HG03342 (cell line): ENCODE data around the gene IFNGR1.
"Not testable (repeated sequence)": the region's sequence is repeated elsewhere in the genome, so short reads cannot be mapped to it uniquely, and the experiment has no call there.

ENCODE experiments used
- ATAC-seq: cut with Tn5 transposase; IDR thresholded peaks from one replicate; pipeline ENCODE4 v1.9.1; 2021; ENCODE audit warnings: mild to moderate bottlenecking, moderate library complexity; ENCODE audit not compliant: unreplicated experiment

Gene IFNGR1

DNA sequence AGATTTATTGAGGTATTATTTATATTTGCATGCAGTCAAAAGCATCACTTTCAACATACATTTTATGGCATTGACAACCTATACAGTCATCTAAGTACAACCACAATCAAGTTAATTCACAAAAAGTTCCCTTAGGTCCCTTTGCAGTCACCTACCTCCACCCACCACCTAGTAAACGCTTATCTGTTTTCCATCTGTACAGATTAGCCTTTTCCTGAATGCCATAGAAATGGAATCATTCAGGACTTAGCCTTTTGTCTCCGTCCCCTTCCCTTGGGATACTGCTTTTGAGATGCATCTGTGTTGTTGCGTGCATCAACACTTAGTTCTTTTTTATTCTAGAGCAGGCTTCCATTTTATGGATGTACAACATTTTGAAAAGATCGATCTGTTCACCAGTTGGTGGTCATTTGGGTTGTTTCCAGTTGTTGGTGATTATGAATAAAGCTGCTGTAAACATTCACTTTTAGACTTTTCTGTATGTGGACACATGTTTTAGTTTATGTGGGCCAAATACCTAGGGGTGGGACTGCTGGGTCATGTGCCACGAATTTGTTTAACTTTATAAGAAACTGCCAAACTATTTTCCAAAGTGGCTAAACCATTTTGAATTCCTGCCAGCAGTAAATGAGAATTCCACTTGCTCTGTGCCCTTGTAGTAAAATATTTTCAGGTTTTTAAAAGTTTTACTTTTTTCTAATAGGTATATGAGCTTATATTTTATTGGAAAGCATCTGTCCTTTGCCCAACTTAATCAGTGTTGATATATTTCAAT is 17.6 kb upstream of the IFNGR1 start:
- no peak for ATAC-seq

DNA sequence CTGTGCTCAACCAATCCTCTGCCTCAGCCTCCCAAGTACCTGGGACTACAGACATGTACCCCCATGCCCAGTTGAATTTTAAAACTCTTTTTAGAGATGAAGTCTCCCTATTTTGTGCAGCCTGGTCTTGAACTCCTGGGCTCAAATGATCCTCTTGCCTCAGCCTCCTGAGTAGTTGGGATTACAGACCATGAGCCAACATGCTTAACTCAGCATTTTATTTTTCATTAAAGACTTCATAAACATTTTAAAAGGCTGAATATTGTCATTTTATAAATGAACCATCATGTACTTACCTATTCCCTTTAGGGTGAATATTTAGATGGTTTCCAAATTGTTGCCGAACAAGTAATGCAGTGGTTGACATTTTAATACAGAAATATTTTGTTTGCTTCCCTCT is 16.5 kb upstream of the IFNGR1 start:
- no peak for ATAC-seq

- ATAC-seq, result peak; percentile 65
Observed at GRCh38 chr6:137233911-137234863, 15.0 kb upstream of the IFNGR1 start.

DNA sequence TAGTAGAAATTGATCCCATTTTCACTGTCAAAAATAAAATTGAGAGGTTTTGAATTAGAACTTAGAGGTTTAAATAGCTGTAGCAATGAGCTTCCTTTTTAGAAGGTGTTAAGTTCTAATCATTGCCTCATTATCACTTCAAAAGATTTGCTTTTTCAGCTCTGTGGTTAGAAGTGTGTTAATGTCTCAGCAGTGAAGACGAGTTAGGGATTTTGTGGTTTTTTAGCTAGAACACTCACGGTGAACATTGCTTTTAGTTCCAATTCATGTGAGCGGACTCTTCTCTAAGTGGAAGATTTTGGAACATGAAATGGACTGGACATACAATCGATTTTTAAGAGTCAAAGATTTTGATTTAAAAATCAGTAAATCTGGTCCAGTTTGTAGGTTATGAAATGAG is 12.7 kb upstream of the IFNGR1 start:
- no peak for ATAC-seq

GRCh38 chr6:137230956-137231555 is 11.9 kb upstream of the IFNGR1 start:
- no peak for ATAC-seq

DNA sequence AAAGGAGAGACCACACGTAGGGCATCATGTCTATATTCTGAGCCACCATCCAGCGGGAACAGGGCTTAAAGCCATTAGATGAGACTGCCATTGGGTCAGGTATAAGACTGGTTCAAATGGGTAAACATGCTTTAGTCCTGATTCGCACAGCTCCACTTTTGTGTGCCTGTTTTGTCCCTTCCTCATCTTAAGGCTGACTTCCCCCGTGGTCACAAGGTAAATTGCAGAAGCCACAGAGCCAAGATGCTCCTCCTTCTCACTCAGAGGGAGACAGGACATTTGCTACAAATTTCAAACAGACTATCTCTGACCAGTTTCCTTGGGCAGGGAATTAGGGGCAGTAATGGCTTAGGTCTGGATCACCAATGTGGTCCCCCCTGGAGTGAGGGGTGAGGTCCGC is 11.4 kb upstream of the IFNGR1 start:
- no peak for ATAC-seq

DNA sequence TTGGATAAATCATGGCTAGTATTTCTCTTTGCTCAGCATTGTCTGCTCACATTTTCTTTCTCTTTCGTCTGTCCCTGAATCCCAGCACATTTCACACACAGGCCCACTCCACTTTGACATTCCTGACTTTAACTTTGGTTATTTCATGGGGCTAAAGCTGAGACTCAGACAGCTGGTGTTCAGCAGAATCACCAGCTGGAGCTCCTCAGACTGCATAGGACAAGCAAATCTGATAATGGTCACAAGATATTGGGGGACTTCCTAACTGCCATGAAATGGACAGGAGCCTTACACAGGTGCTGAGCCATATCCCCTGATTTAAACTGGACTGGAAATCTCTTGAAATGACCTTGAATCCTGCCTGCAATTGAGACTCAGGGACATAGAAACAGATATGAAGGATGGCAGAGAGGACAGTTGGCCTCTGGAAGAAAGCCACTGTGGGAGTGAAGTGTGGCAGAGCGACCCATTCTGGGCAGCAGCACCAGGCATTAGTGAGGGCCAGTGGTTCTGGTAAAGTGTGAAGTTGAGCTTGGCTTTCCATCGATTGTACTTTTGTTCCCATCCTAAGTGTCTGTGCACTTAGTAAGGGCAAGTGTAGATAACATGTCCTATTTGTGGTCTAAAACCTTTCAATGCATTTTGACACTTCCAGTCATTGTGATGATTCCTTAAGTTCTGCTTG is 10.0 kb upstream of the IFNGR1 start:
- no peak for ATAC-seq

DNA sequence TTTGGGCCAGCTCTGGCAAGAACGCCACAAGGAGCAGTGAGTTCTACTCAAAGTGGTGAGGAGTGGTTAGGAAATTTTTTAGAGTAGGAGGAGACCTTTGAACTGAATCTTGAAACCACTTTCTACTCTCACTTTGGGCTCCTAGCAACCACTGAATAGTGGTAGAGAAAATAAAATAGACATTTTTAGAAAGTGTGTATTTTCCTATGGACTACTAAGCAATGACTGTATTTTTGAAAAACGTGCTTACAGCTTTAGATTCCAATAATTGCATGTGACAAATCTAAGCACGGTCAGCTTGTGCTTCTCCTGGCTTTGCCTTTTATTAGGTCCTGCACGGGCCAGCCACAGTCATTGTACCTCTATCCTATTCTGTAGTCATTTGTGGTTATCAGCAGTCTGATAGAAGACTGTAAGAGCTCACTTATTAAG is 8.7 kb upstream of the IFNGR1 start:
- ATAC-seq, result peak; percentile 53

DNA sequence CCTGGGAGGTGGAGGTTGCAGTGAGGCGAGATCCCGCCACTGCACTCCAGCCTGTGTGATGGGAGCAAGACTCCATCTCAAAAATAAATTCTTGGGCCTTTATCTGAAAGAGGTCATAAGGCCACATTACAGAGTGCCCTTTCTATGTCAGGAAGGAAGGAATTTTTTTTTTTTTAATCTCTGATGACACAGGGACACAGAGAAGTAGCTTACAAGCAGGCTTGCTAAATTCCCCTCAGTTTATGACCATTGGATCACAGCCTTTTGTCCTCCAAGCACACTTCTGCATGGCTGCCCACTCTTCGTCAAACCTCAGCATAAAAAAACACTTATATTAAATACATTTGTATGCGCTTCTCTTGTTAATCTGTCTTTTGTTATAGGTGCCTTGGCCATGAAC is 7.5 kb upstream of the IFNGR1 start:
- ATAC-seq, result no peak

DNA sequence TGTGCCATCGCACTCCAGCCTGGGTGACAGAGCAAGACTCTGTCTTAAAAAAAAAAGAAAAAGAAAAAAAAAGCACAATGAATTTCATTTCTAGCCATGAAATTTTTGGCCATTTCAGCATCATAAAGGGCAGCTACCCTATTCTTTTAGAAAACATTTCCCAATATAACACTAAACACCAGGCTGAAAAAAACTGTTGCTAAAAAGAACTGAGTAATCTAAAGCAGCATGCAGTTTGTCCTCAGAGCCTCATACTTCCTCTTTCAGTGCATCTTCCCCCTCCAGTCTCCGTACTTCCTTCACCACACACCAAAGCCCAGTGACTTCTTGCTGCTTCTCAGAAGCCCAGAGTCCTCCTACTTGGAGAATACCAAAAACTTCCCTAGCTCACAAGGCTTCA is 5.6 kb upstream of the IFNGR1 start:
- ATAC-seq, result peak; percentile 64

DNA sequence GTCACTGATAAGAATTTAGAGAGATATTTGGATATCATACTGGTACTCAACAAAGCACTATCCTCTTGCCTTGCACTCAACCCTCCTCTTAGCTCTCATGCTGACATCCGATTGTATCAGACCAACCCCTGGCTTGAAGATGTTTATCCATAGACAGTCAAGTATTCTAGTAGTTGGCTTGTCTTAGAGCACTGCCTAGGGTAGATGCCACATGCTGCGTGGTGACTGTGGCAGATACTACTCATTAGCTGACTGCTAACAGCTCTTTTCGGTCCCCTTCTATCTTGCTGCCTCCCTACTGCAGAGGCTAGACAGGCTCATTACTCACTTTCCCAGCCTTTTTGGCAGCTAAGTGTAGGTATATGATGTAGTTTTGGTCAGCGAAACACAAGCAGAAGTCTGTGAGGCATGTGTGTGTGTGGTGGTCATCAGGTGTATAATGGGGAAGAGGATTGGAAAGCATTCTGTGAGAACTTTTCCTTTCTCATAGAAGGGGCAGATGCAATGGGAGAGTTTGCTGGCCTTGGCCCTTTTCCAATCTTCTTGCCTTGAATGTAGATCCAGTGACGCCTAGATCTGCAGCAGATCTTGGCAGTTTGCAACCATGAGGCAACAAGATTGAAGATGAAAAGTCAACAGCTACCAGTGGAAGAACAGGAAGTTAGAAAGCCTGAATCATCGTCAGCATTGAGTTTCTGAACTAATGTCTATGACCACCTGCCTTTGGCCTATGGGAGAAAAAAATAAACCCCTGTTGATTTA is 4.4 kb upstream of the IFNGR1 start:
- no peak for ATAC-seq

DNA sequence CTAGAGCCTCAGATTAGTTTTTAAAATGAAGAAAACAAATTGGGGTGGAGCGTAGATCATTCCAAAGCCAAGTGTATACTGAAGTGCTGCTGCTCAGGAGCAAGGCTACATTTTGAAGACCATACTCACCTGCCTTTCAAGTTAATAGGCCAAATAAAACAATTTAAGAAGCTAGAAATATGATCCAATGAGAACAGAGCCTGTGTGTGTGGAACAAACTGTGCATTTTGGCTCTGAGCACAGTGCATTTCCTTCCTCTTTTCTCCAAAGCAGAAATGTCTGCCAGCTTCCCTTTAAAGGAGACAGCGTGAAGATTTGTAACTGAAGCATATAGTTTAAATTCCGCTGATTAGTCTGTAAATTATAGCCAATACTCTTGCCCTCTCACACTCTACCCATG is 3.2 kb upstream of the IFNGR1 start:
- no peak for ATAC-seq

GRCh38 chr6:137219664-137220252 is 573 bp upstream of the IFNGR1 start:
- no peak for ATAC-seq

GRCh38 chr6:137218473-137218916 is 690 bp downstream of the IFNGR1 start:
- peak; percentile 37 for ATAC-seq

DNA sequence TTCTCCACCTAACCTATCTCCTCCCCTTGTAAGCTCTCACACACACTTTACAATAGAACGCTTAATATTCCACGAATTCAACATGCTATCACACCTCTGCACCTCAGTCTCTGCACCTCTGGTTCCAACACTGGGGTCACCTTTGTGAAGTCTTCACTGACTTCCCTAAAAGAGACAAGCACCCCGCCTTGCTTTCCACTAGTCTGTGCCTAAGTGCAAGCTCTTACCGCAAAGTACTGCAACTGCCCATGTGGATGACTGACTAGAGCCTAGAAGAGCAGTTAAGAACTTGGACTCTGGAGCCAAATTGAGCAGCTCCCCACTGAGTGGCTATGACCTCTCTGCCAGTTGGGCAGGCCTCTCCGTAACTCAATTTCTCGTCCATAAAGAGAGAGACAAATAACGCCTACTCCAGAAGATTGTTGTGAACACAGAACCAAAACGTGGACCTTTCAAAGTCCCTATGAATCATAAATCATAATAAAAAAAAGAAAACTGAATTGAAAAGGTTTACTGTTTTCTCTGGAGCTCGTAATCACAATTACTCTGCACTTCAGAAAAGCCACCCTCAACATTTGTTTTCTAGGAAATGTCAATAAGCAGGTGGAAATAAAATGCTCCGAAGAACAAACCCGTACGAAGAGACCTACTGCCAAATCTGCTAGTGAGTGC is 1.2 kb downstream of the IFNGR1 start:
- no peak for ATAC-seq

DNA sequence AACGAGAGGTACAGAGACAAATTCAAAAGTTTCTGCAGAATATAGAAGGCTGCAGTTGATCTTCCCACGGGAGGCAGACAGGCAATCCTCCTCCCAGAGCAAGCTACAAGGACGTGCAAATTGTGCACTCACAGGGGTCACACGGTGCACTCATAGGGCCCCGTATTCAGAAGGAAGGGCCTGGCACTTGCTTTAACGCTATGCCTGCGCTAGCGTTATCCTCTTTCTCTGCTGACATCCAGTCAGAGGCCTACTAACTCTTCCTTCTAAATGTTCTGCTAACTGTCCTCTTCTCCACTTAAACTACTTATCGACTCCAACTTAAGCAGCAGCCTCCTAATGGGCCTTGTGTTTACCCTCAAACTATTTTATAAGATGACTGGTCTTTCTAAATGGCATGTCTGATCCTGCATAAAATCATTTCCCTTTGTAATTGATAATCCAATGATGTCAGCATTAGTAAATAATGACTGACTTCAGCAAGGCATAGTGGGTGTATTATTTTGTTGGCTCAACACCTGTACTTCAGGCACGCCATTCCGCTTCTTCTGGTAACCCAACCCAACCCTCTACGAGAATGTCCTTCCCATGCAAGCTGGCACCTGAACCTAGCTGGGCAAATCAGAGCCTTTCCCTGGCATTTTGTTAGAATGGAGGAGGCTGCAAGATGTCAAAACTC is 2.2 kb downstream of the IFNGR1 start:
- ATAC-seq, result no peak

GRCh38 chr6:137216106-137216505 is 3.1 kb downstream of the IFNGR1 start:
- no peak for ATAC-seq

DNA sequence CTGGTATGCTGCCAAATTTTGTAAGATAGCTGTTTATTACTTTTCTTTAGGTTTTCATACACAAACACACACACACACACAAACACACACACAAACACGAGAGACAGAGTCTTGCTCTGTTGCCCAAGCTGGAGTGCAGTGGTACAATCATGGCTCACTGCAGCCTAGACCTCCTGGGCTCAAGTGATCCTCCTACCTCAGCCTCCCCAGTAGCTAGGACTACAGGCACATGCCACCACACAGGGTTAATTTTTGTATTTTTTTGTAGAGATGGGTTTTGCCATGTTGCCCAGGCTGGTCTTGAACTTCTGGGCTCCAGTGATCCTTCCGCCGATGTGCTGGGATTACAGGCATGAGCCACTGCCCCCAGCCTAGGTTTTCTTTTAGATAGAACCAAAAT is 3.6 kb downstream of the IFNGR1 start:
- not testable (repeated sequence) for ATAC-seq

DNA sequence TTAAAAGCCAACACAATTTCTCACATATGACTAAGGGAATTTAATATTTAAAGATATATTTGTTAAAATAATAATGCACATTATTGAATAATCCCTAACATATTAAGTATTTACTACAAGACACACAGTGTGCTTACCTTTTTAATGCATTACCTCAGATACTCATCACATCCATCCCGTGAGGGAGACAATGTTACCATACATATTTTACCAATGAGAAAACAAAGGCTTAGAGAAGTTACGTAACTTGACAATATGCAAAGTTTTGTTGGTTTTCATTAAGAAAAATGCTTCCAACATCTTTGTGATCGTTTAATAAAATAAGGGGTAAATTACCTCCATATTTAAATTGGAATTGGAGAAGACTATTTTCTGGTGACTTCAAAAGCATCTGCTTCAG is 4.3 kb downstream of the IFNGR1 start:
- no peak for ATAC-seq
